Bronchial epithelial cell (primary cell): ENCODE measurements around the gene CYB561D2. TPM values are rescaled to one million over a fixed set of nuclear protein-coding genes. Genes with fewer than 3 reads are reported as not detected.
A peak's percentile ranks its signal among the peaks of the same experiment; 100 is the strongest.

Experiments used
- DNase-seq: peaks from one replicate; pipeline ENCODE4 v3.0.0-alpha.2; 2010; ENCODE audit warnings: low read depth
- FAIRE-seq: peaks from 2 replicates; lab custom pipeline; 2011; peaks lifted over from hg19 to GRCh38; lab: Jason Lieb, UNC
- H3K27me3 ChIP-seq: 2 replicates; pipeline ENCODE4 v1.5.1; 2011; ENCODE audit warnings: low read length; ENCODE audit not compliant: control insufficient read depth, insufficient read depth
- H3K36me3 ChIP-seq: 2 replicates; pipeline ENCODE4 v1.5.1; 2011; ENCODE audit warnings: low read length; ENCODE audit not compliant: control insufficient read depth, insufficient read depth
- H3K4me3 ChIP-seq: 2 replicates; pipeline ENCODE4 v1.5.1; 2011; ENCODE audit warnings: mild to moderate bottlenecking, low read depth, low read length, control low read depth
- CTCF ChIP-seq: IDR thresholded peaks from 2 replicates; pipeline ENCODE4 v1.5.1; 2011; ENCODE audit warnings: mild to moderate bottlenecking, moderate library complexity, low read length, control low read depth, inconsistent platforms; ENCODE audit not compliant: insufficient read depth, severe bottlenecking
- total RNA-seq: library from RNA; depleted of rRNA; stranded (reverse); fragments of >200 nt; gene quantifications from 2 replicates; pipeline ENCODE4 v1.2.1, GENCODE V29; 2014

Gene CYB561D2
- total RNA-seq, 1 donor from 2014 or later: 22.1 TPM

- peaks cover 15% of the 10 kb centered on the region for H3K27me3 ChIP-seq
- TF ChIP-seq CTCF: no peak
Observed at GRCh38 chr3:50389414-50389767, 38.7 kb downstream of the CYB561D2 start.

GRCh38 chr3:50390508-50391224 lies 40.0 kb downstream of the CYB561D2 start:
- Histone ChIP-seq H3K36me3 (no peaks in the 10 kb centered on the region), H3K4me3 (no peak overlapping the region), H3K27me3 (peaks cover 16% of the 10 kb centered on the region)
- no peak for FAIRE-seq
- DNase-seq: peak; percentile 75
- no peak for TF ChIP-seq CTCF

More at GRCh38 chr3:50389414-50389767, 38.7 kb downstream of the CYB561D2 start:
- Histone ChIP-seq H3K4me3 (no peak overlapping the region), H3K36me3 (no peaks in the 10 kb centered on the region)
- no peak for DNase-seq
- FAIRE-seq: no peak

- FAIRE-seq (no peak), DNase-seq (no peak)
- Histone ChIP-seq H3K36me3 (no peaks in the 10 kb centered on the region), H3K27me3 (peaks cover 18% of the 10 kb centered on the region), H3K4me3 (no peak overlapping the region)
- TF ChIP-seq CTCF: no peak
Observed at GRCh38 chr3:50392101-50392715, 41.5 kb downstream of the CYB561D2 start.

GRCh38 chr3:50393061-50393460 lies 42.4 kb downstream of the CYB561D2 start:
- DNase-seq: no peak
- Histone ChIP-seq H3K4me3 (no peak overlapping the region), H3K36me3 (no peaks in the 10 kb centered on the region), H3K27me3 (peaks cover 24% of the 10 kb centered on the region)
- no peak for TF ChIP-seq CTCF
- peak; percentile 23 for FAIRE-seq

GRCh38 chr3:50395070-50395860 lies 44.6 kb downstream of the CYB561D2 start:
- peaks cover 35% of the 10 kb centered on the region for H3K27me3 ChIP-seq
- TF ChIP-seq CTCF: no peak

More at GRCh38 chr3:50395070-50395860, 44.6 kb downstream of the CYB561D2 start:
- no peak for DNase-seq
- H3K36me3 ChIP-seq: no peaks in the 10 kb centered on the region
- H3K4me3 ChIP-seq: no peak overlapping the region
- no peak for FAIRE-seq
